Urothelium cell line (cell line): Measurements from ENCODE around the gene RHBDD3.
"Not testable (repeated sequence)": the region's sequence is repeated elsewhere in the genome, so short reads cannot be mapped to it uniquely, and the experiment has no call there.

ENCODE experiments used
- DNase-seq: peaks from one replicate; pipeline ENCODE4 v3.0.0; 2011; ENCODE audit warnings: low spot score, mixed read lengths
- FAIRE-seq: peaks from 2 replicates; lab custom pipeline; 2011; peaks lifted over from hg19 to GRCh38; lab: Jason Lieb, UNC

The RHBDD3 gene

GRCh38 chr22:29253561-29254285 lies 14.1 kb downstream of the RHBDD3 start:
- no peak for DNase-seq
- no peak for FAIRE-seq

DNA sequence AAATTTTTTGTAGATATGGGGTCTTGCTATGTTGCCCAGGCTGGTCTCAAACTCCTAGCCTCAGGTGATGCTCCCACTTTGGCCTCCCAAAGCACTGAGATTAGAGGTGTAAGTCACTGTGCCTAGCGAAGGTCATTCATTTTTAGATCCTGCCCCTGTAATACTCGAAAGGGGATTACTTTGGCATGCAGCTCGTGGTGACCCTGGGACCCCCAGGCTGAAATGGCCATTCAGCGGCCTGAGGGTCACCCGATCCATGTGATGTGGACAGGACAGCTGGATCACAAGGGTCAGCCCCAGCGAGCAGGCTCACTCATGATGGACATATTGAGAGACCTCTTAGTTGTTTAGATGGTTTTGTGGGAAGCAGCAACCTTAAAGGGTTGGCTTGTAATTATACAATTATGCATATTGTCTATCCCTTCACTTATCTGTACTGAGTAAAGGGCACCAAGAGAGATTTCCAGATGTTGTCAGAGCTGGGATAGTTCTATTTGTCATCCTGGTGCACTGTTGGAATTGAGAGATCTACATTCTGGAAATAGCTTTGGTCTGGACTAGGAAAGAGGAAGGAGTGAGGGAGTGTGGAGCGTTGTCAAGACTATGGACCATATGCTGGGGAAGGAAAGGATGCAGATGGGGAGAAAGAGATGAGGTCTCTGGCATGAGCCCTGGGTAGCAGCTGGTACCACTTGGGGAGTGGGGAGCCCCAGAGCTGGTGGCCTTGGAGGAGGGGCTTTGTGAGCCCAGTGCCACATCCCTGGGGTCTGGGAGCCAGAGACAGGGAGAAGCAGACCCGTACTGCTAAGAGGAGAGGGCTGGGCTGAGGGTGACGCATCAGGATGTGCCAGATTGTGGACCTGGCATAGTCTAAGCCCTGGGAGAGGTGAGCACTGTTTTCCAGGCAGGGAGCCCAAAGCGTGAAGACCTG lies 15.5 kb downstream of the RHBDD3 start:
- no peak for FAIRE-seq
- no peak for DNase-seq

GRCh38 chr22:29251265-29251664 lies 16.5 kb downstream of the RHBDD3 start:
- DNase-seq = no peak

GRCh38 chr22:29247891-29248290 lies 19.9 kb downstream of the RHBDD3 start:
- FAIRE-seq, DNase-seq: not testable (repeated sequence)

More at GRCh38 chr22:29251265-29251664, 16.5 kb downstream of the RHBDD3 start:
- no peak for FAIRE-seq

DNA sequence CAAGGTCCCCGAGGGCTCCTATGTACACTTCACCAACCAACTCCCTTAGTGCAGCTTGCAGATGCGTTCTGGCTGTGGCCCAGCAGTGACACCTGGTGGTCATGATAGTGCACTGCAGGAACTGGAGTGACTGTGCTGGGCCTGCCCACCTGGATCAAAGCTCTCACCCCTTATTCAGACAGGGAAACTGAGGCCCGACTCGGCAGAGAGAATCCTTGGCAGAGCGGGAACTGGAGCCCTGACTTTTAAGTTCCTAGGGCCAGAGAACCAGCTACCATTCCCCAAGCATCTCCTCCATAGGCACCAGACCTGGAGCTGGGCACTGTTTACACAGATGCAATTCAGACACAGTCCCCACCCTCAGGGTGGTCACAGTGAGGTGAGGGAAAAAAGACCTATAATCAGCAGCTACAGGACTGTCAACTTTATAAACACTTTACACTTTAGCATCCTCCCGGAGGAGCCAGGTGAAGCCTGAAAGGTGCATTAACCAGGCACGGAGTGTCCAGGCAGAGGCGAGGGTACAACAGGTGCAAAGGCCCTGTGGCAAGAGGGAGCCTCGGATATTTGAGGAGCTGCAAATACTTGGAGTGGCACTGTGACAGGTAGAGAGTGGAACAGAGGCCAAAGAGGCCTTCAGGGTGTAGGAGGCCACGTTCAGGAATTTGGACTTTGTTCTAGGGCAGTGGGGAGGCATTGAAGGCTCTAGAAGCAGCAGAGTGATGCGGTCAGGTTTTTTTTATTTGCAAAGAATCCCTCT lies 22.0 kb downstream of the RHBDD3 start:
- DNase-seq (peak; percentile 83), FAIRE-seq (peak; percentile 99)

- FAIRE-seq (no peak), DNase-seq (no peak)
Observed at GRCh38 chr22:29244785-29245625, 22.8 kb downstream of the RHBDD3 start.

- DNase-seq (no peak), FAIRE-seq (no peak)
Observed at GRCh38 chr22:29243874-29244446, 23.8 kb downstream of the RHBDD3 start.

DNA sequence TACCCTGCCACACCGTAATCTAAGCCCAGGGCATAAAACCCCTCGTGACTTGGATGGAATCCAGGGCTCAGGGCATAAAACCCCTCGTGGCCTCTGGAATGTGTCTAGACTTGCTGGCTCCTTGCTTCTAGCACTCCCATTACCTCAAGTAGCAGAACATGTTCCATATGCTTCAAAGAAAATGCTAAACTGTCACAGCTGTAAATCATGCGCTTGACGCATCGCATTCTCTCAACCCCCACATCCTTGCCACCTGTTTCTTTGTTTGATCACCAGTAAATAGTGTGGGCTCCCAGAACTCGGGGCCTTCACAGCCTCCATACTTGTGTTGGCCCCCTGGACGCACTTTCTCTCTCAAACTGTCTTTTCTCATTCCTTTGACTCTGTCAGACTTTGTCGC lies 27.3 kb downstream of the RHBDD3 start:
- not testable (repeated sequence) for DNase-seq, FAIRE-seq

DNA sequence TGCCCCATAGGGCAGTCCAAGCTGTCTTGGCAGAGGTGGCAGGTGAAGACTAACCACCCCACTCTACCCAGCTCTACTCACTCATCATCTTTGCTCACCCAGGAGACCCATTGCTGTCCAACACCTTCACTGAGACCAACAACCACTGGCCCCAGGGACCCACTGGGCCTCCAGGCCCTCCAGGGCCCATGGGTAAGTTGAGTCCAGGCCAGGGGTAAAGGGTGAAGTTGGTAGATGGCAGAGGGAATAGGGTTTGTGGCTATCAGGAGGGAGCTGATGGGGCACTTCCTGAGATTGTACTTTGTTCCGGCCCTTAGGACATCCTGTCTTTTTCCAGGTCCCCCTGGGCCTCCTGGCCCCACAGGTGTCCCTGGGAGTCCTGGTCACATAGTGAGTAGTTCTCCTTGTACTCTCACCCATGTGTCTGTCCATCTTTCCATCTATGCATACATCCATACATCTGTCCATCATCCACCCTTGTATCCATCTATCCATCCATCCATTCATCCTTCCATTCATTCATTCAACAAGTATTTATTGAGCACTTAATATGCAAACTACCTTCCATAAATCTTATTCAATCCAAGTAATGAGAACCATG lies 34.4 kb downstream of the RHBDD3 start:
- FAIRE-seq (no peak), DNase-seq (no peak)

- FAIRE-seq (no peak), DNase-seq (no peak)
Observed at GRCh38 chr22:29231971-29232959, 35.5 kb downstream of the RHBDD3 start.

GRCh38 chr22:29230972-29231875 lies 36.6 kb downstream of the RHBDD3 start:
- no peak for DNase-seq
- FAIRE-seq = no peak

GRCh38 chr22:29226351-29226981 lies 41.3 kb downstream of the RHBDD3 start:
- DNase-seq (no peak), FAIRE-seq (no peak)

- no peak for DNase-seq
- no peak for FAIRE-seq
Observed at GRCh38 chr22:29225422-29226090, 42.2 kb downstream of the RHBDD3 start.

DNA sequence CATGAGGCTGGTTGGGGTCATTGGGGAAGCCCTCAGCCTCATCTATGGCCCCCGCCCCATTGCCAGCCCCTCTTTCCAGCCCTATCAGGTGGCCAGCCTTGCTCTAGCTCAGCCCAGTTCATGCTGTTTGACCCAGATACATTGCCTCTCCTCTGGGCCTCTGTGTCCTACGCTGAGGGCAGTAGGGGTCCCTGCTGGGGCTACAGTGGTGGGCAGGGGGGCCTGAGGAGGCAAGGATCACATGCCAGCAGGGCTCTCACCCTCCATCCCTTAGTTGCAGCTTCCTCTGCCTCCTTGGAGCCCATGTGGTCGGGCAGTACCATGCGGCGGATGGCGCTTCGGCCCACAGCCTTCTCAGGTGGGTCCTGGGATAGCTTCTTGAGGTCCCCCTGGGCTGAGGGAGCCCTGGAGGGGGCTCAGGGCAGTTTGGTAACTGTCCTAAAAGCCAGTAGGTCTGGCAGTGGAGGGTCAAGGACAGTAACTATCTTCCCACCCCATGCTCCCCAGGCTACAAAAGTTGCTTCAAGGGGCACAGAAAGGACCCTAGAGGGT lies 42.8 kb downstream of the RHBDD3 start:
- no peak for FAIRE-seq
- DNase-seq = no peak

DNA sequence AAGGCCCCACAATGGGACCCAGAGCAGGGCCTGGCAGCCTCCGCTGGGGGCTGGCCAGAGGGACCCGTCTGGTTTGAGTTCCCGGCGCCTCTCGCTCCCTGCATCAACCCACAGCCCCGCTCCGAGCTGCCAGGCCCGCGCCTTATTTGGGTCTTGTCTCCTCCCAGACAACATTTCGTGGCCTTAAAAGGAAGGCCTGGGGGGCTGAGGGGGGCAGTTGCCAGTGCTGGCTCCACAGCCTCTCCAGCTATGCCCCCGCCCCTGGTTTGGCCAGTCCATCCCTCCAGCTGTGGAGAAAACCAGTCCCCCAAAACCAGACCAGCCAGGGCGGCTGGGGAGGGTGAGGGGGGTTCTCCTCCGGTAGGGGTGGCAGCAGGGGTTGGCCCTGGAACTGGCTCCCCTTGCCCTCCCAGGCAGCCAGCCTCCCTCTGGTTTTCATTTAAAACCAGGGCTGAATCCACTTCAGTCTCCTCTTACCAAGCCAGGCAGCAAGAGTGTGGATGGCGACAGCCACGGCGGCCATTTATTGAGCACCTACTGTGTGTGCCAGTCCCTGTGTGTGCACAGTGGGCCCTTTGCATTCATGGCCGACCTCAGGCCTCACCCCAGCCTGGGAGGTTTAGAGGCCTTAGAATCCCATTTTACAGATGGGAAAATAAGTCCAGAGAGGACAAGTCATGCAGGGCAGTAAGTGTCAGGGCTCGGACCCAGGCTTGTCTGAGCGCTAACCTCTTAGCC lies 43.5 kb downstream of the RHBDD3 start:
- FAIRE-seq (no peak), DNase-seq (no peak)
